Astrocyte of the hippocampus (primary cell): ENCODE measurements around the gene KCNG2.

Experiments used
- DNase-seq: peaks from one replicate; pipeline ENCODE4 v3.0.0; 2011; ENCODE audit warnings: low read depth, low spot score

The KCNG2 gene

GRCh38 chr18:79884294-79884962, 86.7 kb downstream of the KCNG2 start:
- no peak for DNase-seq

- DNase-seq, result no peak
These were observed 87.4 kb downstream of the KCNG2 start for GRCh38 chr18:79884963-79885728.

GRCh38 chr18:79887181-79888000, 89.7 kb downstream of the KCNG2 start:
- DNase-seq, result no peak

GRCh38 chr18:79888016-79888415, 90.3 kb downstream of the KCNG2 start:
- DNase-seq, result no peak

GRCh38 chr18:79889569-79889968, 91.8 kb downstream of the KCNG2 start:
- no peak for DNase-seq

- DNase-seq, result no peak
These were observed 92.9 kb downstream of the KCNG2 start for GRCh38 chr18:79890674-79891073.

GRCh38 chr18:79896738-79897137, 99.0 kb downstream of the KCNG2 start:
- DNase-seq, result no peak

- no peak for DNase-seq
These were observed 100.3 kb downstream of the KCNG2 start for GRCh38 chr18:79897940-79898625.

- no peak for DNase-seq
These were observed 101.3 kb downstream of the KCNG2 start for GRCh38 chr18:79898952-79899608.

- DNase-seq, result no peak
These were observed 102.1 kb downstream of the KCNG2 start for GRCh38 chr18:79899609-79900445.

GRCh38 chr18:79900610-79901570, 103.2 kb downstream of the KCNG2 start:
- no peak for DNase-seq

- no peak for DNase-seq
These were observed 103.9 kb downstream of the KCNG2 start for GRCh38 chr18:79901665-79902064.

- DNase-seq, result no peak
These were observed 104.3 kb downstream of the KCNG2 start for GRCh38 chr18:79902075-79902474.

GRCh38 chr18:79902640-79903039, 104.9 kb downstream of the KCNG2 start:
- no peak for DNase-seq

GRCh38 chr18:79903071-79903635, 105.4 kb downstream of the KCNG2 start:
- DNase-seq, result no peak

GRCh38 chr18:79903787-79904356, 106.1 kb downstream of the KCNG2 start:
- no peak for DNase-seq

- DNase-seq, result no peak
These were observed 106.8 kb downstream of the KCNG2 start for GRCh38 chr18:79904357-79905147.
